HG03135 (cell line): Measurements from ENCODE around the gene PCP4L1.
A peak's percentile ranks its signal among the peaks of the same experiment; 100 is the strongest.

Experiments
- ATAC-seq: cut with Tn5 transposase; IDR thresholded peaks from one replicate; pipeline ENCODE4 v1.9.1; 2021; ENCODE audit warnings: mild to moderate bottlenecking, moderate library complexity; ENCODE audit not compliant: unreplicated experiment

The PCP4L1 gene

DNA sequence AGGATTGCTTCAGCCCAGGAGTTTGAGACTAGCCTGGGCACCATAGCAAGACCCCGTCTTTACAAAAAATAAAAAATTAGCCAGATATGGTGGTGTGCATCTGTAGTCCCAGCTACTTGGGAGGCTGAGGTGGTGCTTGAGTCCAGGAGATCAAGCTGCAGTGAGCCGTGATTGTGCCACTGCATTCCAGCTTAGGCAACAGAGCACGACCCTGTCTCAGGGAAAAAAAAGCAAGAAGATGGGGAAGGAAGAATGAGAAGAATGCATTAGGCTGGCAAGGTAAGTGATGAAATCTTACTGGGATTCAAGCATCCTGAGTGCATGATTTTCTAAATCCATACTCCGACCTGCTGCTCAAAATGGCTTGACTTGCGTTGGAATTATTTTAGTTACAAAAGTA, 6.8 kb downstream of the PCP4L1 start:
- ATAC-seq: no peak

DNA sequence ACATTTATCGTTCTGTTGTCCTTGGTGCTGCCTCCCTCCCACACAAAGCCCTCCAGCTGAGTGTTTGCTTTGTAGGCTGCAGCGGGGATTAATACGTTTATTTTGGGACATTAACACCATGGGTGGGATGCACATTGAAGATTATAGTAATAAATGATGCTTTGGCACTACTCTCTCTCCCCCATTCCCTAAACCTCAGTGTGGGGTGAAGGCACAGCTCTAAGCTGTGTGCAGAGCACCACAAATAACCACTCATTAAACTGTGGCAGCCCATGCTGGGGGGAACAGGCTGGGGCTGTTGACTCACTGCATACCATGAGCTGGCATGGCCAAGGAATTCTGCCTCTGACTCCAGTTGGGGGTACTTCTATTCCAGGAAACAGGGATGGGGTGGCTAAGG, 7.7 kb downstream of the PCP4L1 start:
- ATAC-seq: no peak

DNA sequence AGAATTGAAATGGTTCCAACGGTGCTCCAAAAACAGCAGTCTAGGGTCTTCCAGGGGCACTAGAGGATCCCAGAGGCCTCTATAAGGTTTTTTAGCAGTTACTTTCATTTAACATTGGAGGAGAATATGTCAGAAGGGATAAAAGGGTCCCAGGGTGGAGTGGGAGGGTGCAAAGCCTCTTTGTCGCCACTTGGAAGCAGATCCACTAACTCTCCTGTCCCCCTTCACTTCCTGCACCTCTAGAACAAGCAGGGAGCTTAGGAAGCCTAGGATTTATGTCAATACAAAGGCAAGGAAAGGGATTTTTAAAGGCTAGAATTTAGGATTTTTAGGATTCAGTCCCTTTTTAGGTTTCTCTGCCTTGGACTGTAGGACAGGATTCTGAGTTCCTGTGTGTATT, 8.3 kb downstream of the PCP4L1 start:
- no peak for ATAC-seq

GRCh38 chr1:161267321-161267720, 8.8 kb downstream of the PCP4L1 start:
- no peak for ATAC-seq

DNA sequence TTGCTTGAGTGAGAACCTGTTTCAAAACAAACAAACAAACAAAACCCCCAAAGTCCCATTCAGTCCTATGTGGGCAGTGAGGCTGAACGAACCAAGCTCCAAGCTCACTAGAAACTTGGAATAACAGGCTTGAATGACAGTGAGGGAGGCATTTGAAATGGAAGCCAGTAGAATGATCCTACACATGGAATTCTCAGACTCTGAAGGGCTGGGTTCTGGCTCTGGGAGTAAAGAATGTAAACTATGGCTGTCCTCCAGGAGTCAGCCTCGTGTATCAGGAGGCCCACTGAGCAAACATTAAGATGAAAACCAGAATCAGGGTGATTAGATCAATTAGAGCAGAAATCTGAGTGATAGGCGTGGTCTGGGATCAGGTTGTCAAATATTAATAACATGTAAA, 14.9 kb downstream of the PCP4L1 start:
- ATAC-seq: no peak

DNA sequence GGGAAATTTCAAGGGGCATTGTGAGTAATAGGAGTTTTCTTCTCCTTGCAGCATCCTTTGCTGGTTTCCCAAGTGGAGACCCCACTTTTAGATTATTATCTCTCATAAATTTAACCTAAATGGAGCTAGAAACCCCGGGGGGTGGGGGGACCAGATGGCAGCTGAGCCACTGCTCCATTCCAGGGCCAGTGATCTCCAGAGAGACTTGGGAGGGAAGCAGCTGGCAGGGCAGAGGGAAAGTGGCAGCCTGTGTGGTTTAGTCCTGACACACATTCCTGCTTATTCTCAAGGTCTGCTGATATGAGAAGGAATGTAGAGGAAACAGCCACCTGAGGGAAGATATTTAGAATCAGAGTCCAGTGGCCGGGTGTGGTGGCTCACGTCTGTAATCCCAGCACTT, 16.3 kb downstream of the PCP4L1 start:
- no peak for ATAC-seq

GRCh38 chr1:161282991-161283390, 24.4 kb downstream of the PCP4L1 start:
- ATAC-seq: no peak

- ATAC-seq: no peak
Observed at GRCh38 chr1:161285113-161285512, 26.6 kb downstream of the PCP4L1 start.

- no peak for ATAC-seq
Observed at GRCh38 chr1:161285521-161285920, 27.0 kb downstream of the PCP4L1 start.

DNA sequence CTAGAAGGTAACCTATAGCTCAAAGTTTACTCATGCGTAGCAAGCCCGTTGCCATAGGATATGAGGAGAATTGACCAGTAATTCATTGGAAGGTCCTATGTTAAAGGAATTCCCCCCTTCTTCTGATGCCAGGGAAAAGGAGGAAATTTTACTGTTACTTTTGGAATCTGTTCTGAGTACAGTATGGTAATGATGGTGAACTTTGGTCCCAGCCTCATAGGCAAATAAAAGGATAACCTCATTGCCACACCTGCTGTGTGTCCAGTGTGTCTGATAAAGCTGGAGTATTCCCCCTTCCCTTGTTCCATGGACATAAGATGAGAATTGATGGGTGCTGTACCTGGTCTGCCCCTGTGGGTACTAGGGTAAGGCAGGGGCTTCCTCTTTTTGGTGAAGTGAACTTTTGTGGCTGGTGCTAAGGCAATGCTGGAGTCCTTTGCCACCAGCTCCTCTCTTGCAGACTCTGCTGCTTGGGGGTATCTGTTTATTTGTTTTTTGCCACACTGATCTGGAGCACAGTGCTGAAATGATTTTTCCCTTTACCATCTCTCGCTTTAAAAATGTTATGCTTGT, 29.0 kb downstream of the PCP4L1 start:
- ATAC-seq: no peak

GRCh38 chr1:161290779-161291178, 32.2 kb downstream of the PCP4L1 start:
- ATAC-seq: no peak

GRCh38 chr1:161297415-161297814, 38.9 kb downstream of the PCP4L1 start:
- ATAC-seq: no peak

- ATAC-seq: peak; percentile 54
Observed at GRCh38 chr1:161298116-161298515, 39.6 kb downstream of the PCP4L1 start.

- ATAC-seq: no peak
Observed at GRCh38 chr1:161299347-161299746, 40.8 kb downstream of the PCP4L1 start.

GRCh38 chr1:161300478-161300877, 41.9 kb downstream of the PCP4L1 start:
- no peak for ATAC-seq

- no peak for ATAC-seq
Observed at GRCh38 chr1:161304927-161305866, 46.7 kb downstream of the PCP4L1 start.

DNA sequence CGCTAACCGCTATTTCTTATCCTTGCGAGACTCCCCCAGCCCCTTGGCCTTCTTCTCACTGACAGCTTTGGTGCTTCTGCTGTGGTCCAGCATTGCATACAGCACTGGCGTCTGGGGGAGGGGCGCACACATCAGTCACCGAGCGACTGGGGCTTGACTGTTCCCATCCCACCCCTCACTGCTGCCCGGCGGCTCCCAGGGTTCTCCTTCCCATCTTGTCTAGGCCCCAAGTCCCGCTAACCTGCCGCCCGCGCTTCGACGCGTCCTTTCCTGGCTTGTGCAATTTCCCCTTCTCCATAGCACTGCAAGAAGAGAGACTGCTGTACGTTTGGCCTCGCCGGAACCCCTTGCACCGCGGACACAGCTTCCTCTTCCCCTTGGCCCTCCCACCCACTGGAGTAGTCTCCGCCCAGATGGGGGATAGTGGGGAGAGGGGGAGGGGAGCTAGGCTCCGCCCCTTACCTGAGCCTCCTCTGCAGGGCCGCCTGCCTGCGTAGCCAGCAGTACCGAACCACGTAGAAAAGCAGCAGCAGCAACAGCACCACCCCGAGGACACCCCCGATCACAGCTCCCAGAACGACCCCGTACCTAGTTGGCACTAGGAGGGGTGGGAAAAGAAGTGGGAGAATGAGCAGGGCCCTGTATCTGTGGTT, 47.4 kb downstream of the PCP4L1 start:
- peak; percentile 80 for ATAC-seq

- no peak for ATAC-seq
Observed at GRCh38 chr1:161307230-161307768, 48.8 kb downstream of the PCP4L1 start.

GRCh38 chr1:161307892-161308638, 49.5 kb downstream of the PCP4L1 start:
- no peak for ATAC-seq

DNA sequence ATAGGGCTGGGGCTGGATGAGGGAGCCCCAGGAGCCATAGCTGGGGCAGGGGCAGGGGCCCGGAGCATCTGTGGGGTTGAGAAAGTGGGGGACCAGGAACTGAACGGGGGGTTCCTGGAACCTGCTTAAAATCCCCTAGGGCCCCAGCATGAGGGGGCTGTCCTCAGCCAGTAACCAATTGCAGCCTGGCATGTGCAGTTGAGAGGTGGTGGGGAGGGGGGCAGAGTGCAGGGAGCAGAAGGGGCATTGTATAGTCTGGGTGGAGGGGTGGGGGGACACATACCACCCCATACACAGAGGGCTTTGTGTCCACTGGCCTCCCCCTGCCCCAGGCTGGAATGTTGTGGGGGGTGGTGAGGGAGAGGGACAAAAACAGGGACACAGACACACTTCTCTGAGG, 51.3 kb downstream of the PCP4L1 start, which contains the start of gene MPZ:
MPZ (minus strand) TSS at position 101 of the 400 bp plus-strand sequence; CDS start at position 38, 63 bp downstream.
- ATAC-seq: no peak
